ENCODE results near the gene CRYBG3. TPM values are rescaled to one million over a fixed set of nuclear protein-coding genes. Genes with fewer than 3 reads are reported as not detected.

The CRYBG3 gene
- total and polyA plus RNA-seq, 4 donors = 1.1 to 9.5 (median 2.5) TPM

DNA sequence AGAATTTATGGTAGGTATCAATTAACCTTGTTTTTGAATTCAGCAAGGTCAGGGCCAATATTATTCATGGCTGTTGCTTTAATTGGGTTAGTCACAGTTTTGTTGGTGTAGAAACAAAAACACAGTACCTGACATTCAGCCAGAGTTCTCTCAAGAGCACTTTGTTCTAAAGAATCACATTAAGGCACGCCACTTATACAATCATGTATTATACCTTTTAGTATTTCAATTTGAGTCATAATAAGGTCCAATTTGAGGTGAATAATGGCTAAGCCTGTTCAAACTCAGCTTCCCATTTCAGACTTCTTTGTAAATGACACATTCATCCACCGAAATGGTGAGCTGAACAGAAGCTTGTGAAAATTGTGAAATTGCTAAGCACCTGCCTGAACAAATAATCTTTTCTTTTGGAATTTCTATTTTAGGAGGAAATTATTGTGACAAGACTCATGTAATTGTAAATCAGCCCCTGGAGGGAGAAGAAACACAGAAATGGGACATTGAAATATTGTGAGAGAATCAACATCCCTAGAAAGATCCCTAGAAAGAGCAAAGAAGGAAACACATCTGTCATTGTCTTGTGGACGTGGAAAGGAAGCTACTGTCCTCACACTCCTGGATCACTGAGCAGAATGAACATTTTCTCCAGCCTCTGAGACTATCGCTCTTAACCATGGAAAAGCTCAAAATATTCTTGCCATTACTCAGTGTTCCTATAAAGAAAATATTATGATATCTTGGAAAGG is 121.2 kb downstream of the CRYBG3 start:
- Histone ChIP-seq H3K4me1 (ENCODE audit: control insufficient read depth in 4 of 4, insufficient read depth in 4 of 4, low read length in 3 of 4) (no peaks in the 10 kb centered on the region), H3K36me3 (ENCODE audit: control insufficient read depth in 4 of 4, insufficient read depth in 3 of 4, low read depth in 1 of 4, low read length in 3 of 4) (peaks cover 2 to 55% (median 22%) of the 10 kb centered on the region in 4 donors), H3K9ac (ENCODE audit: low read depth in 1 of 2, low read length in 2 of 2) (no peak overlapping the region), H3K27me3 (ENCODE audit: control insufficient read depth in 4 of 4, insufficient read depth in 4 of 4, low read length in 3 of 4) (no peaks in the 10 kb centered on the region), H3K27ac (ENCODE audit: low read depth in 1 of 2, low read length in 2 of 2) (no peak overlapping the region), H3K4me3 (ENCODE audit: low read depth in 1 of 3, low read length in 3 of 3) (no peak overlapping the region), H3K9me3 (ENCODE audit: control insufficient read depth in 4 of 4, low read length in 3 of 4) (no peaks in the 10 kb centered on the region)
- no peak for TF ChIP-seq FOXA1 (IDR thresholded peaks at IDR 0.05)
- no peak for TF ChIP-seq NR2F2 (IDR thresholded peaks at IDR 0.05)
- TF ChIP-seq, protein P1, sequence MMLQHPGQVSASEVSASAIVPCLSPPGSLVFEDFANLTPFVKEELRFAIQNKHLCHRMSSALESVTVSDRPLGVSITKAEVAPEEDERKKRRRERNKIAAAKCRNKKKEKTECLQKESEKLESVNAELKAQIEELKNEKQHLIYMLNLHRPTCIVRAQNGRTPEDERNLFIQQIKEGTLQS (IDR thresholded peaks at IDR 0.05) = no peak
- TF ChIP-seq, protein P2, sequence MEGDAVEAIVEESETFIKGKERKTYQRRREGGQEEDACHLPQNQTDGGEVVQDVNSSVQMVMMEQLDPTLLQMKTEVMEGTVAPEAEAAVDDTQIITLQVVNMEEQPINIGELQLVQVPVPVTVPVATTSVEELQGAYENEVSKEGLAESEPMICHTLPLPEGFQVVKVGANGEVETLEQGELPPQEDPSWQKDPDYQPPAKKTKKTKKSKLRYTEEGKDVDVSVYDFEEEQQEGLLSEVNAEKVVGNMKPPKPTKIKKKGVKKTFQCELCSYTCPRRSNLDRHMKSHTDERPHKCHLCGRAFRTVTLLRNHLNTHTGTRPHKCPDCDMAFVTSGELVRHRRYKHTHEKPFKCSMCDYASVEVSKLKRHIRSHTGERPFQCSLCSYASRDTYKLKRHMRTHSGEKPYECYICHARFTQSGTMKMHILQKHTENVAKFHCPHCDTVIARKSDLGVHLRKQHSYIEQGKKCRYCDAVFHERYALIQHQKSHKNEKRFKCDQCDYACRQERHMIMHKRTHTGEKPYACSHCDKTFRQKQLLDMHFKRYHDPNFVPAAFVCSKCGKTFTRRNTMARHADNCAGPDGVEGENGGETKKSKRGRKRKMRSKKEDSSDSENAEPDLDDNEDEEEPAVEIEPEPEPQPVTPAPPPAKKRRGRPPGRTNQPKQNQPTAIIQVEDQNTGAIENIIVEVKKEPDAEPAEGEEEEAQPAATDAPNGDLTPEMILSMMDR (IDR thresholded peaks at IDR 0.05; ENCODE audit: low read depth, low read length, missing input control) = no peak
- WGBS = 89% methylated on average over 4 of the region's 4 CpGs
- no peak for DNase-seq (ENCODE audit: low spot score)

DNA sequence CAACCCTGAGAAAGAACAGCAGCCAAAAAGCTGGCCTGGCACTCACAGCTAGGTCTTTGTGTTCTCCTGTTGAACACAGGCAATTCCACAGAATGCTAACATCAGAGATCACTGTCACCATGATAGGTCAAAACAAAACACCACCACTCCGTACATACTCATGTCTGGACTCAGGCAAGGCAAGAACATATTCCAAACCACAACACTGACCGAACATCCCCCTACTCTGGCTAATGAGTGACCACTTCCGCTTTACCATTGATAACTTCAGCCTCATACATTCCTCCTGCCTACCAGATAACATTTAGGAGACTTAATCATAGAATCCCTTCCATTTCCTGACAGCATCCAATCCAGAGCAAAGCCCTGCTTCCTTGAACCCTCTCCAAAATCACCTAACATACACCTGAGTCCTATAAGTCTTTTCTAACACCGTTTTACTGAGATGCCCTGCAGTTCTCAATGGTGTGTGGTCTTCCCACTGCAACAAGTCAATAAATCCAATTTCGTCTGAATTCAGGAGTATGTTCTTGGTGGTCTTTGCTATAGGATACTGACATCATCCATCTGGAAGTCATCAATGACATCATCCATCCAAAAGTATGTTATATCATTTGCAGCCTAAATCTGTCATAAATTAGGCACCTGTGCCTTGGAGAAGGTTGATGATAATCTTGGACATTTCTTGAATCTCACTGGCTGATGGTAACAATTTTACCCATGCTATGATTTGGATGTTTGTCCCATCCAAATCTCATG is 126.7 kb downstream of the CRYBG3 start:
- Histone ChIP-seq H3K27me3 (ENCODE audit: control insufficient read depth in 4 of 4, insufficient read depth in 4 of 4, low read length in 3 of 4) (no peaks in the 10 kb centered on the region), H3K27ac (ENCODE audit: low read depth in 1 of 2, low read length in 2 of 2) (no peak overlapping the region), H3K36me3 (ENCODE audit: control insufficient read depth in 4 of 4, insufficient read depth in 3 of 4, low read depth in 1 of 4, low read length in 3 of 4) (peaks cover 14 to 76% (median 37%) of the 10 kb centered on the region in 4 donors), H3K9me3 (ENCODE audit: control insufficient read depth in 4 of 4, low read length in 3 of 4) (no peaks in the 10 kb centered on the region), H3K4me1 (ENCODE audit: control insufficient read depth in 4 of 4, insufficient read depth in 4 of 4, low read length in 3 of 4) (no peaks in the 10 kb centered on the region), H3K4me3 (ENCODE audit: low read depth in 1 of 3, low read length in 3 of 3) (no peak overlapping the region), H3K9ac (ENCODE audit: low read depth in 1 of 2, low read length in 2 of 2) (no peak overlapping the region)
- 95% methylated on average over 5 of the region's 5 CpGs for WGBS
- DNase-seq (ENCODE audit: low spot score) = no peak
- TF ChIP-seq RXRA (IDR thresholded peaks at IDR 0.05) (no peak), SP1 (IDR thresholded peaks at IDR 0.05) (no peak), GABPA (IDR thresholded peaks at IDR 0.05 in 1 of 2, conservative IDR thresholded peaks at IDR 0.05 in 1 of 2) (no peak), RAD21 (IDR thresholded peaks at IDR 0.05) (no peak), TAF1 (conservative IDR thresholded peaks at IDR 0.05) (no peak), HNF4A (conservative IDR thresholded peaks at IDR 0.05) (no peak)
- TF ChIP-seq, protein P2 (IDR thresholded peaks at IDR 0.05; ENCODE audit: low read depth, low read length, missing input control) = no peak
- TF ChIP-seq, protein P3, sequence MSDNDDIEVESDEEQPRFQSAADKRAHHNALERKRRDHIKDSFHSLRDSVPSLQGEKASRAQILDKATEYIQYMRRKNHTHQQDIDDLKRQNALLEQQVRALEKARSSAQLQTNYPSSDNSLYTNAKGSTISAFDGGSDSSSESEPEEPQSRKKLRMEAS (IDR thresholded peaks at IDR 0.05) = no peak
- TF ChIP-seq, protein P1 (IDR thresholded peaks at IDR 0.05) = no peak
- TF ChIP-seq, protein P4, sequence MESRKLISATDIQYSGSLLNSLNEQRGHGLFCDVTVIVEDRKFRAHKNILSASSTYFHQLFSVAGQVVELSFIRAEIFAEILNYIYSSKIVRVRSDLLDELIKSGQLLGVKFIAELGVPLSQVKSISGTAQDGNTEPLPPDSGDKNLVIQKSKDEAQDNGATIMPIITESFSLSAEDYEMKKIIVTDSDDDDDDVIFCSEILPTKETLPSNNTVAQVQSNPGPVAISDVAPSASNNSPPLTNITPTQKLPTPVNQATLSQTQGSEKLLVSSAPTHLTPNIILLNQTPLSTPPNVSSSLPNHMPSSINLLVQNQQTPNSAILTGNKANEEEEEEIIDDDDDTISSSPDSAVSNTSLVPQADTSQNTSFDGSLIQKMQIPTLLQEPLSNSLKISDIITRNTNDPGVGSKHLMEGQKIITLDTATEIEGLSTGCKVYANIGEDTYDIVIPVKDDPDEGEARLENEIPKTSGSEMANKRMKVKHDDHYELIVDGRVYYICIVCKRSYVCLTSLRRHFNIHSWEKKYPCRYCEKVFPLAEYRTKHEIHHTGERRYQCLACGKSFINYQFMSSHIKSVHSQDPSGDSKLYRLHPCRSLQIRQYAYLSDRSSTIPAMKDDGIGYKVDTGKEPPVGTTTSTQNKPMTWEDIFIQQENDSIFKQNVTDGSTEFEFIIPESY (IDR thresholded peaks at IDR 0.05) = no peak
